Mucosa of stomach (tissue), 1 donor: ENCODE data around the gene LRRC49.
"Not testable (repeated sequence)": the region's sequence is repeated elsewhere in the genome, so short reads cannot be mapped to it uniquely, and the experiment has no call there.

Experiments
- H3K27me3 ChIP-seq: one replicate; pipeline ENCODE4 v1.7.0; 2013; ENCODE audit warnings: mild to moderate bottlenecking, low read length; ENCODE audit not compliant: control insufficient read depth, insufficient read depth
- H3K36me3 ChIP-seq: one replicate; pipeline ENCODE4 v1.7.0; 2013; ENCODE audit warnings: low read length; ENCODE audit not compliant: control insufficient read depth, insufficient read depth
- H3K4me1 ChIP-seq: one replicate; pipeline ENCODE4 v1.7.0; 2013; ENCODE audit warnings: mild to moderate bottlenecking, low read length; ENCODE audit not compliant: control insufficient read depth, insufficient read depth
- H3K4me3 ChIP-seq: one replicate; pipeline ENCODE4 v1.7.0; 2013; ENCODE audit warnings: low read length
- H3K9ac ChIP-seq: one replicate; pipeline ENCODE4 v1.7.0; 2013; ENCODE audit warnings: mild to moderate bottlenecking, low read length, moderate library complexity
- H3K9me3 ChIP-seq: one replicate; pipeline ENCODE4 v1.7.0; 2013; ENCODE audit warnings: mild to moderate bottlenecking, low read length, moderate library complexity; ENCODE audit not compliant: control insufficient read depth
- donor health status: Pancreatic carcinoma.

LRRC49 gene

GRCh38 chr15:70936326-70936725 lies 43.7 kb downstream of the LRRC49 start:
- Histone ChIP-seq H3K36me3 (no peaks in the 10 kb centered on the region), H3K27me3 (no peaks in the 10 kb centered on the region), H3K9me3 (no peaks in the 10 kb centered on the region), H3K4me1 (no peaks in the 10 kb centered on the region), H3K9ac (no peak overlapping the region), H3K4me3 (no peak overlapping the region)

- H3K27me3 ChIP-seq, H3K36me3 ChIP-seq, H3K9me3 ChIP-seq, H3K9ac ChIP-seq, H3K4me1 ChIP-seq, H3K4me3 ChIP-seq: not testable (repeated sequence)
Measured at GRCh38 chr15:70943285-70943684, 50.7 kb downstream of the LRRC49 start.

- no peaks in the 10 kb centered on the region for H3K9me3 ChIP-seq
- H3K4me3 ChIP-seq, result no peak overlapping the region
- no peaks in the 10 kb centered on the region for H3K4me1 ChIP-seq
- H3K9ac ChIP-seq, result no peak overlapping the region
- no peaks in the 10 kb centered on the region for H3K36me3 ChIP-seq
- H3K27me3 ChIP-seq, result no peaks in the 10 kb centered on the region
Measured at GRCh38 chr15:70947351-70948335, 55.0 kb downstream of the LRRC49 start.

DNA sequence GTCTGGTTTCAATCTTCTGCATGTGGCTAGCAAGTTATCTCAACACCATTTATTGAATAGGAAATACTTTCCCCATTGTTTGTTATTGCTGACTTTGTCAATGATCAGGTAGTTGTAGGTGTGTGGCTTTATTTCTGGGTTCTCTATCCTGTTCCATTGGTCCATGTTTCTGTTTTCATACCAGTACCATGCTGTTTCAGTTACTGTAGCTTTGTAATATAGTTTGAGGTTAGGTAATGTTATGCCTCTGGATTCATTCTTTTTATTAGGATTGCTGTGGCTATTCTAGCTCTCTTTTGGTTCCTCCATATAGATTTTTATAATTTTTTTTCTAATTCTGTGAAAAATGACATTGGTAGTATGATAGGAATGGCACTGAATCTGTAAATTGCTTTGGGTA lies 58.3 kb downstream of the LRRC49 start:
- Histone ChIP-seq H3K9ac (no peak overlapping the region), H3K4me1 (no peaks in the 10 kb centered on the region), H3K36me3 (no peaks in the 10 kb centered on the region), H3K9me3 (no peaks in the 10 kb centered on the region), H3K27me3 (no peaks in the 10 kb centered on the region), H3K4me3 (no peak overlapping the region)

- H3K9ac ChIP-seq, result no peak overlapping the region
Measured at GRCh38 chr15:70954171-70954570, 61.5 kb downstream of the LRRC49 start.

GRCh38 chr15:70954733-70955132 lies 62.1 kb downstream of the LRRC49 start:
- H3K9me3 ChIP-seq, result no peaks in the 10 kb centered on the region
- H3K4me1 ChIP-seq, result no peaks in the 10 kb centered on the region
- H3K27me3 ChIP-seq, result no peaks in the 10 kb centered on the region
- no peak overlapping the region for H3K4me3 ChIP-seq
- H3K36me3 ChIP-seq, result no peaks in the 10 kb centered on the region
- no peak overlapping the region for H3K9ac ChIP-seq

More at GRCh38 chr15:70954171-70954570, 61.5 kb downstream of the LRRC49 start:
- Histone ChIP-seq H3K27me3 (no peaks in the 10 kb centered on the region), H3K36me3 (no peaks in the 10 kb centered on the region), H3K4me1 (no peaks in the 10 kb centered on the region), H3K4me3 (no peak overlapping the region), H3K9me3 (no peaks in the 10 kb centered on the region)

- H3K9ac ChIP-seq, result no peak overlapping the region
- H3K4me3 ChIP-seq, result no peak overlapping the region
- H3K27me3 ChIP-seq, result no peaks in the 10 kb centered on the region
- H3K9me3 ChIP-seq, result no peaks in the 10 kb centered on the region
- no peaks in the 10 kb centered on the region for H3K4me1 ChIP-seq
- no peaks in the 10 kb centered on the region for H3K36me3 ChIP-seq
Measured at GRCh38 chr15:70955151-70955550, 62.5 kb downstream of the LRRC49 start.

DNA sequence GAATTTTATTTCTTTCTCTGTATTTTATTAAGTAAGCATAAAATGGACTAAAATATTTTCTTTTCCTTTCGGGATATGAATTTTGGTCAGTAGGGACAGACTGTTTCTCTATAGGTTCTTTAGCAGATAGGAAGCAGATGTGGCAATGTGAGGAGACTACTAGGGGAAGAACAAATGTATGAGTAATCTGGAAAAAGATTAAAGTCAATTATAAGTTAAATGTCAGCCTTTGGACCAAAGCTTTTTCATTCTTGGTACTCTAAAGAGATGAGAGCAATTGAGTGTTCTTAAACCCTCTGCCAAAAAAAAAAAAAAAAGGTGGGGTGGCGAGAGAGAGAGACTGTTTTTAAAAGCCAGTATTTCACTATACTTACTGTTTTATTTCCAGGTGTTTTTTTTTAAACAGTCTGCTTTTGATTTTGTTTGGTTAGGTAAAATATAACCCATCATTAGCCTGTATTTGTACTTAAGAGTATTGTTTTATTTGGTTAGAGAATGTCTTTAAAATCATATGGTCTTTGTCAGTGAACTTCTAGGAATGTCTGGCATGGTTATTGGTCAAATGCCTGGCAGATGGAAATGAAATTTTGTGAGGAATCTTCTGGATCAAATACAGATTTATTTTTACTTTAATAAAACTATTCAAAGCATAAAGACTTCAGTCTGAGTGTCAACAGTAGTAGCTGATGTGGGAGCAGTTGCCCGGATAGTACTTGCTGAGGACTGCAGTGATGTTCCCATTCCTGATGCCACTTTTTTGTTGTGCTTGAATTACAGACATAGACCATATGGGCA lies 63.8 kb downstream of the LRRC49 start:
- H3K9me3 ChIP-seq, result no peaks in the 10 kb centered on the region
- no peaks in the 10 kb centered on the region for H3K27me3 ChIP-seq
- H3K4me3 ChIP-seq, result no peak overlapping the region
- no peaks in the 10 kb centered on the region for H3K36me3 ChIP-seq
- H3K9ac ChIP-seq, result no peak overlapping the region
- no peaks in the 10 kb centered on the region for H3K4me1 ChIP-seq

DNA sequence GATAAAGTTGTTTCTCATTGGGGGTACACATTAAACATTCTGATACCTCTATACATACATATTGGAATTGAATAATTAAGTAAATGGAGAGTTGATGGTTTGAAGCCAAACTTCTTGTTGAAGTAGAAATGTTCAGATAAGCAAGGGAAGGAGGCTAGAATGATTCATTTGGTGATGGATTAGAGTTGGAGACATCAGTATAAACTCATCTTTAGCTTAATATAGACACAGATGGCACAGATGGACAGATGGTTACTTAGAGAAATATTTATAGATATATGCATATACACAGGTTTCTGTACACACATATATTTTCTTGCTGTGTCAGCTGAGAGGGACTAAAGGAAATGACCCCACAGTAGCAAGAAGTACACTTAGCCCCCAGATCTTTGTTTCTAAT lies 69.5 kb downstream of the LRRC49 start:
- Histone ChIP-seq H3K4me1 (peaks cover 5% of the 10 kb centered on the region), H3K27me3 (no peaks in the 10 kb centered on the region), H3K4me3 (no peak overlapping the region), H3K9ac (no peak overlapping the region), H3K36me3 (no peaks in the 10 kb centered on the region), H3K9me3 (no peaks in the 10 kb centered on the region)

DNA sequence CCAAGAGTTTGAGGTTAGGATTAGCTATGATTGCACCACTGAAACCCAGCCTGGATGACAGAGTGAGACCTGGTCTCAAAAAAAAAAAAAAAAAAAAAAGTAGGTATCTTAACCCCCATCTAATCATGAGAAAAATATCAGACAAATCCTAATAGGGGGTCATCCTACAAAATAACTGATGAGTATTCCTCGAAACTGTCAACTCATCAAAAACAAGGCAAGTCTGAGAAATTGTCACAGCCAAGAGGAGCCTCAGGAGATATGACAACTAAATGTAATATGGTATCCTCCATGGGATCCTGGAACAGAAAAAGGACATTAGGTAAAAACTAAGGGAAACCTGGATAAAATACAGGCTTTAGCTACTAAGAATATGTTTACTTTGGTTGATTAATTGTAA lies 70.6 kb downstream of the LRRC49 start:
- Histone ChIP-seq H3K9ac (no peak overlapping the region), H3K36me3 (no peaks in the 10 kb centered on the region), H3K9me3 (no peaks in the 10 kb centered on the region), H3K4me1 (peaks cover 6% of the 10 kb centered on the region), H3K4me3 (no peak overlapping the region), H3K27me3 (no peaks in the 10 kb centered on the region)

GRCh38 chr15:70964058-70964457 lies 71.4 kb downstream of the LRRC49 start:
- Histone ChIP-seq H3K36me3 (no peaks in the 10 kb centered on the region), H3K4me3 (no peak overlapping the region), H3K9ac (no peak overlapping the region), H3K9me3 (no peaks in the 10 kb centered on the region), H3K27me3 (no peaks in the 10 kb centered on the region), H3K4me1 (peaks cover 6% of the 10 kb centered on the region)

DNA sequence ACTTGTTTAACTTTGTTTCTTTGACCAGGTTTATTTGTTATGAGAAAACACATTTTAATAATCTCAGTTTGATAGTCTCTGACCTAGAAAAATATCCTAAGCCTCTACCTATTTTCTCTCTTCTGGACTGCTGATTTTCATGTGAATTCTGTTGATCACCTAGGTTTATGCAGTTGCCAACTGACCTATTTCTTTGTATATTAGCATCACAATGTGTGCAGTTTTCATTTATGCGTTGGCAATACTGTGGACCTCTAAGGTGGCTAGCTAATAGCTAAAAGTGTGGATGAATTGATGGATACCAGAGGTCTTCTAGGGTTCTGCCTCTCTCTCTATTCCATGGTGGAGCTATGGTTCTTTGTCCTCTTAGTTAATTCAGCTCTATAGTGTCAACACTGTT lies 72.1 kb downstream of the LRRC49 start:
- Histone ChIP-seq H3K4me1 (peaks cover 6% of the 10 kb centered on the region), H3K36me3 (no peaks in the 10 kb centered on the region), H3K4me3 (no peak overlapping the region), H3K9ac (no peak overlapping the region), H3K27me3 (no peaks in the 10 kb centered on the region), H3K9me3 (no peaks in the 10 kb centered on the region)
